Hematopoietic multipotent progenitor cell treated with erythropoietin and hydrocortisone succinate and interleukin-3 and kit ligand, for 15 days (in vitro differentiated cells): ENCODE measurements around the gene STK32C.
"Not testable (repeated sequence)": the region's sequence is repeated elsewhere in the genome, so short reads cannot be mapped to it uniquely, and the experiment has no call there.

Experiments
- DNase-seq: peaks from one replicate; pipeline ENCODE4 v3.0.0-alpha.2; 2015; ENCODE audit warnings: low spot score

The STK32C gene

DNA sequence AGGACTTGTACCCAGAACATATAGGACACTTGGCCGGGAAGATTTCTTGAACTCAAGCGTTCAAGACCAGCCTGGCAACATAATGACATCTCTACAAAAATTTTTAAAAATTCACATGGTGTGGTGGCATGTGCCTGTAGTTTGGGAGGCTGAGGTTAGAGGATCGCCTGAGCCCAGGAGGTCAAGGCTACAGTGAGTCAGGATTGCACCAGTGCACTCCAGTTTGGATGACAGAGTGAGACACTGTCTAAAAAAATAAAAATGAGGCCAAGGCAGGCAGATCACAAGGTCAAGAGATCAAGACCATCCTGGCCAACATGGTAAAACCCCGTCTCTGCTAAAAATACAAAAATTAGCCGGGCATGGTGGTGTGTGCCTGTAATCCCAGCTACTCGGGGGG lies 9.7 kb upstream of the STK32C start:
- DNase-seq = not testable (repeated sequence)

GRCh38 chr10:132316133-132316532 lies 8.4 kb upstream of the STK32C start:
- no peak for DNase-seq

- DNase-seq = not testable (repeated sequence)
Observed at GRCh38 chr10:132314881-132315280, 7.1 kb upstream of the STK32C start.

- DNase-seq = no peak
Observed at GRCh38 chr10:132314336-132314735, 6.6 kb upstream of the STK32C start.

GRCh38 chr10:132313865-132314264 lies 6.1 kb upstream of the STK32C start:
- no peak for DNase-seq

- DNase-seq = no peak
Observed at GRCh38 chr10:132313305-132313704, 5.6 kb upstream of the STK32C start.

GRCh38 chr10:132311338-132311939 lies 3.7 kb upstream of the STK32C start:
- DNase-seq = no peak

DNA sequence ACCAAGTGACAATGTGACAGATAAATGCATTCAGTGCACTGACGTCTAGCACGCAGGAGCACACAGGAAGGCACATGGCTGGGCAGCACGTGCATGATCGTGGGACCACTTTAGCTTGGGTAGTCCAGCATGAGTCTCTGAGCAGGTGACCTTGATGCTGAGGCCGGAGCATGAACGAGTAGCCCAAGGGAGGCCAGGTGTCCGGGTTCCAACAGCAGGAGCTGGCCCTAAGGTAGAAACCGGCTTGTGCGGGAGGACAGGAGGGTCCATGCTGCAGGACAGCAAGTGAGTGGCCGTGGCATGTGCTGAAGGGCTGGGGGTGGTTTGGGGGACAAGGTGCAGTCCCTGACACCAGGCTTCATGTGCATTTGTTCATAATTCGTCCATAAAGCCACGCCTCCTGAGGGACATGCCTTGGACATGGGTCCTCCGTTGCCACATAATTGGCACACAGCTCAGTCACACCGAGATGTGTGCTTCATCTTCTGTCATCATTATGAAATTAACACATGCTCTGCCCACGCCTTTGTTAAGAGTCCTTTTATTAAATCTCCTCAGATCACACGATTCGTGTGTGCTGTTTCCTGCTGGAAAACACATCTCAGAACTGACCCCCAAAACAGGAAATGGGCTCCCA lies 3.1 kb upstream of the STK32C start:
- no peak for DNase-seq

- no peak for DNase-seq
Observed at GRCh38 chr10:132309879-132310591, 2.3 kb upstream of the STK32C start.

- no peak for DNase-seq
Observed at GRCh38 chr10:132309471-132309865, 1.7 kb upstream of the STK32C start.

DNA sequence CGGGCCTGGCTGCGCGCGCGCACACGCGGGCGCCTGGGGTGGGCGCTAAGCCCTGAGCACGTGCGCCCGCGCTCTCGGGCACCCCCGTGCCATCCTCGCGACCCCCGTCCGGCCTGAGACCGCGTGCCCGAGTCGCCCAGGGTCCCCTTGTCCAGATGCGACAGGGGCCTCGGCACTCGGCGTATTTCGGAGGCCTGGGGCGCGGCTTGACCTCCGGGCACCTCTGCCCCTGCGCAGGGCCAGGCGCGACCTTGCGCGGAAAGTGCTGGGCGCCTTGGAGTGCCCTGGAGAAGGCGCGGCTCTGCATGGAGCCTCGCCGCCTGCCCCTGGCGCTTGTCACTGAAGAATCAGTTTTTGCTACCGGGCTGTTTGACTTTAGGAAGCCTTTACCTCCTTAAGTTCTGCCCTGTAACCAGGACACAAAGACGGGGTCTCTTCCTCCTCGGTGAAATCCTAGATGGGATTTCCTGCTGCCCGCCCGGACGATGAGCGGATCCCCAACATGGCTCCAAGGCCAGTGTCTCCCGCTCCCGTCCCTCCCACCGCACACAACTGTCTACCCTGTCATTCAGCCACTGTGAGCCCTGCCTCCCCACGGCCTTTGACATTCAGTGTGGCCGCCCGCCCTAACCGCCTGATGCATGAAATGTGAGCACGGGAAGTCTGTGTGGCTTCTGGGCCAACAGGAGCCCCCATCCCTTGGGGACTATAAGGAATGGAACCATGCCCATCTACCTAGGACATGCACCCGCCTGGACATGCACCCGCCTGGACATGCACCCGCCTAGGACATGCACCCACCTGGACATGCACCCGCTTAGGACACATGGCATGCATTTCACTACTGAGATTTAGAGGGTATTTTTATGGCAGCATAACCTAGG lies 1.1 kb upstream of the STK32C start:
- no peak for DNase-seq

- no peak for DNase-seq
Observed at GRCh38 chr10:132306864-132307751, 642 bp downstream of the STK32C start.

DNA sequence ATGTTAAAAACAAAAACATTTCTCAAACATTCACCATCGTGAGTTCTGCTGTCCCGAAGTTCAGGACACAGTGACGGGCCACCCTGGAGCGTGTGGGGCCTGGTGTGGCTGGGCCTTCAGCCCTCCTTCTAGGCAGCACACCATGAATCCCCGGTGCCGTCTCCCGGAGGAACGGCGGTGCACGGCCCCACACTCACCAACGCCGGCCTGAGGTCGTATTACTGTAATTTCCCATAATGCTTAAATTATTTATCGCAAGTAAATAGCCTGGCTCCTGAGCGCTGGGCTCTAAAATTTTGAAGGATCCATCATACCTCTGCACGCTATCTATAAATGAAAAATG lies 1.4 kb downstream of the STK32C start:
- DNase-seq = no peak

DNA sequence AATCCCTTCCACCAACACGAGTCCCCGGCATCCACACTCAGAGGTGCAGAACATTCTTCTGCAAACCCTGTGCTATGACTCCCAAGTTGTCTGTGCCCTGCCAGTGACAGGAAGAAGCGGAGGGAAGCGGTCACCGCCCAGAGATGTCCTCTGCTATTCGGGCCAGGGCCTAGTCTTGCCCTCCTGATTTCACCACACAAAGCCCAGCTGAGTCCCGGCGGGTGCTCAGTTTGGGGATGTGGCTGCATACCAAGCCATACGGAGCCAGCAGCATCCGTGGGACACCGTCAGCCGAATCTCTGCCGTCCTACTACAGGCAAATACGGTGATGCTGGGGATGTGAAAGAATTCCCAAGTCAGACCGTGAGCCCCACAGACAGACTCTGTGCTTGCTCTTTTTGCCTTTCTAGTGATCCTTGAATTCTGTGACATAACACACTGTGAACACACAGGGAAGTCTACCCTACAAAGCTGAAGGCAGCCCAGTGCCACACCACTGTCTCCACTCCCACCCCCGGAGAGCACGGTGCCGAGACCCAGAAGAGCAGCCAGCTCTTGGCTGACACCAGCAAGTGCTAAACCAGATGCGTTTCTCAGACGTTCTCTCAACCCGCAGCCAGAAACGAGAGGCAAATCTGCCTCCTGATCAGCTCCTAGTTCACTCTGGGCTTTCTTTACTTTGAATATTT lies 2.0 kb downstream of the STK32C start:
- DNase-seq = no peak

GRCh38 chr10:132304756-132305509 lies 2.8 kb downstream of the STK32C start:
- no peak for DNase-seq

GRCh38 chr10:132303361-132304115 lies 4.2 kb downstream of the STK32C start:
- no peak for DNase-seq

- DNase-seq = no peak
Observed at GRCh38 chr10:132302421-132303310, 5.1 kb downstream of the STK32C start.
